GM23248 (cell line): ENCODE results near the gene CCSAP.
"Not testable (repeated sequence)": the region's sequence is repeated elsewhere in the genome, so short reads cannot be mapped to it uniquely, and the experiment has no call there.

ENCODE experiments used
- EZH2 ChIP-seq: fragments of 200-600 bp; sonication (generic); IDR thresholded peaks from 2 replicates; pipeline ENCODE4 v1.6.1; 2018; ENCODE audit warnings: antibody characterized with exemption, mild to moderate bottlenecking; ENCODE audit not compliant: insufficient read depth, poor library complexity, severe bottlenecking
- EZH2phosphoT487 ChIP-seq: fragments of 200-600 bp; sonication (generic); IDR thresholded peaks from 2 replicates; pipeline ENCODE4 v1.6.1; 2018; ENCODE audit warnings: antibody characterized with exemption, moderate library complexity, mild to moderate bottlenecking, low read depth; ENCODE audit not compliant: insufficient read depth

- not testable (repeated sequence) for TF ChIP-seq EZH2, EZH2phosphoT487
Observed at GRCh38 chr1:229378035-229378434, 35.2 kb upstream of the CCSAP start.
